Neural cell (in vitro differentiated cells): ENCODE measurements around the gene PKM.

Experiments
- EZH2 ChIP-seq: fragments of 200-600, 300-800 bp; shearing (Covaris generic), sonication (generic); IDR thresholded peaks from 2 replicates; pipeline ENCODE4 v1.6.1; 2014; ENCODE audit warnings: antibody characterized with exemption, low read length, borderline replicate concordance, mild to moderate bottlenecking; ENCODE audit not compliant: insufficient read depth, poor library complexity, severe bottlenecking
- POLR2AphosphoS5 ChIP-seq: IDR thresholded peaks from 2 replicates; pipeline ENCODE4 v1.6.1; 2012
- TAF1 ChIP-seq: IDR thresholded peaks from 2 replicates; pipeline ENCODE4 v1.6.1; 2012; ENCODE audit warnings: low read depth

- no peak for TF ChIP-seq POLR2AphosphoS5
- no peak for TF ChIP-seq TAF1
- no peak for TF ChIP-seq EZH2
These were observed 58.2 kb downstream of the PKM start for GRCh38 chr15:72172796-72173195.
